ENCODE data around the gene ABHD17B.

DNA sequence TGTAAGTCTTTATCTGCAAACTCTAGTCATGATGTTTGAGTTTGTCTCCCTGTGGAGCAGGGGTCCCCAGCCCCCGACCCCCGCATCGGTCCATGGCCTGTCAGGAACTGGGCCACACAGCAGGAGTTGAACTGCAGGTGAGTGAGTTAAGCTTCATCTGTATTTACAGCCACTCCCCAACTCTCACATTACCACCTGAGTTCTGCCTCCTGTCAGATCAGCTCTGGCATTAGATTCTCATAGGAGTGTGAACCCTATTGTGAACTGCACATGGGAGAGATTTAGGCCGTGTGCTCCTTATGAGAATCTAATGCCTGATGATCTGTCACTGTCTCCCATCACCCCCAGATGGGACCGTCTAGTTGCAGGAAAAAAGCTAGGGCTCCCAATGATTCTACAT is 7.4 kb upstream of the ABHD17B start:
- TF ChIP-seq, protein P1, sequence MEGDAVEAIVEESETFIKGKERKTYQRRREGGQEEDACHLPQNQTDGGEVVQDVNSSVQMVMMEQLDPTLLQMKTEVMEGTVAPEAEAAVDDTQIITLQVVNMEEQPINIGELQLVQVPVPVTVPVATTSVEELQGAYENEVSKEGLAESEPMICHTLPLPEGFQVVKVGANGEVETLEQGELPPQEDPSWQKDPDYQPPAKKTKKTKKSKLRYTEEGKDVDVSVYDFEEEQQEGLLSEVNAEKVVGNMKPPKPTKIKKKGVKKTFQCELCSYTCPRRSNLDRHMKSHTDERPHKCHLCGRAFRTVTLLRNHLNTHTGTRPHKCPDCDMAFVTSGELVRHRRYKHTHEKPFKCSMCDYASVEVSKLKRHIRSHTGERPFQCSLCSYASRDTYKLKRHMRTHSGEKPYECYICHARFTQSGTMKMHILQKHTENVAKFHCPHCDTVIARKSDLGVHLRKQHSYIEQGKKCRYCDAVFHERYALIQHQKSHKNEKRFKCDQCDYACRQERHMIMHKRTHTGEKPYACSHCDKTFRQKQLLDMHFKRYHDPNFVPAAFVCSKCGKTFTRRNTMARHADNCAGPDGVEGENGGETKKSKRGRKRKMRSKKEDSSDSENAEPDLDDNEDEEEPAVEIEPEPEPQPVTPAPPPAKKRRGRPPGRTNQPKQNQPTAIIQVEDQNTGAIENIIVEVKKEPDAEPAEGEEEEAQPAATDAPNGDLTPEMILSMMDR (IDR thresholded peaks at IDR 0.05), result no peak
- no peak for TF ChIP-seq POLR2A (IDR thresholded peaks at IDR 0.05)
- TF ChIP-seq POLR2AphosphoS5 (IDR thresholded peaks at IDR 0.05; ENCODE audit: insufficient read depth in 1 of 2, low read depth in 1 of 2), result no peak
